IMR-90 (cell line): ENCODE data around the gene RBMS3.

Experiments
- BHLHE40 ChIP-seq: fragments of 150-350 bp; IDR thresholded peaks from 2 replicates; pipeline ENCODE4 v1.6.1; 2016; ENCODE audit warnings: mild to moderate bottlenecking, low read depth, low read length
- CHD1 ChIP-seq: IDR thresholded peaks from 2 replicates; pipeline ENCODE4 v1.6.1; 2012; ENCODE audit warnings: low read depth, low read length, improper control_type of control experiment
- FOS ChIP-seq: fragments of 150-350 bp; IDR thresholded peaks from 2 replicates; pipeline ENCODE4 v1.6.1; 2016; ENCODE audit warnings: low read depth, low read length
- MAZ ChIP-seq: IDR thresholded peaks from 2 replicates; pipeline ENCODE4 v1.6.1; 2012; ENCODE audit warnings: low read depth, mild to moderate bottlenecking, low read length, improper control_type of control experiment, moderate library complexity, borderline replicate concordance
- MXI1 ChIP-seq: IDR thresholded peaks from 2 replicates; pipeline ENCODE4 v1.6.1; 2012; ENCODE audit warnings: low read depth, mild to moderate bottlenecking, low read length, moderate library complexity, borderline replicate concordance
- POLR2A ChIP-seq: IDR thresholded peaks from 2 replicates; pipeline ENCODE4 v1.6.1; 2012; ENCODE audit warnings: mild to moderate bottlenecking, low read depth, low read length
- RAD21 ChIP-seq: IDR thresholded peaks from 2 replicates; pipeline ENCODE4 v1.6.1; 2012; ENCODE audit warnings: low read length, improper control_type of control experiment
- RFX5 ChIP-seq: IDR thresholded peaks from 2 replicates; pipeline ENCODE4 v1.8.0; 2012; ENCODE audit warnings: low read depth, mild to moderate bottlenecking, low read length, moderate library complexity
- TF ChIP-seq, protein P1 (sequence below): conservative IDR thresholded peaks from 2 replicates; pipeline ENCODE4 v1.5.1; 2012; ENCODE audit warnings: mild to moderate bottlenecking, low read depth, low read length, improper control_type of control experiment

- TF ChIP-seq FOS (no peak), POLR2A (no peak), RAD21 (no peak), MXI1 (no peak), RFX5 (no peak), BHLHE40 (no peak), CHD1 (no peak), MAZ (no peak)
- TF ChIP-seq, protein P1, sequence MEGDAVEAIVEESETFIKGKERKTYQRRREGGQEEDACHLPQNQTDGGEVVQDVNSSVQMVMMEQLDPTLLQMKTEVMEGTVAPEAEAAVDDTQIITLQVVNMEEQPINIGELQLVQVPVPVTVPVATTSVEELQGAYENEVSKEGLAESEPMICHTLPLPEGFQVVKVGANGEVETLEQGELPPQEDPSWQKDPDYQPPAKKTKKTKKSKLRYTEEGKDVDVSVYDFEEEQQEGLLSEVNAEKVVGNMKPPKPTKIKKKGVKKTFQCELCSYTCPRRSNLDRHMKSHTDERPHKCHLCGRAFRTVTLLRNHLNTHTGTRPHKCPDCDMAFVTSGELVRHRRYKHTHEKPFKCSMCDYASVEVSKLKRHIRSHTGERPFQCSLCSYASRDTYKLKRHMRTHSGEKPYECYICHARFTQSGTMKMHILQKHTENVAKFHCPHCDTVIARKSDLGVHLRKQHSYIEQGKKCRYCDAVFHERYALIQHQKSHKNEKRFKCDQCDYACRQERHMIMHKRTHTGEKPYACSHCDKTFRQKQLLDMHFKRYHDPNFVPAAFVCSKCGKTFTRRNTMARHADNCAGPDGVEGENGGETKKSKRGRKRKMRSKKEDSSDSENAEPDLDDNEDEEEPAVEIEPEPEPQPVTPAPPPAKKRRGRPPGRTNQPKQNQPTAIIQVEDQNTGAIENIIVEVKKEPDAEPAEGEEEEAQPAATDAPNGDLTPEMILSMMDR, result no peak
These were observed 653.9 kb downstream of the RBMS3 start for GRCh38 chr3:29934751-29935150.
